T-helper 1 cell (primary cell): Measurements from ENCODE around the gene GAA.
"Not testable (repeated sequence)": the region's sequence is repeated elsewhere in the genome, so short reads cannot be mapped to it uniquely, and the experiment has no call there.

Experiments used
- DNase-seq, 5 donors: peaks; one replicate each; pipeline ENCODE4 v3.0.0-alpha.2; 2012 to 2020

Gene GAA

GRCh38 chr17:80084773-80085172 lies 16.6 kb upstream of the GAA start:
- DNase-seq: no peak

- no peak for DNase-seq
Measured at GRCh38 chr17:80086081-80086480, 15.3 kb upstream of the GAA start.

GRCh38 chr17:80086616-80087015 lies 14.8 kb upstream of the GAA start:
- no peak for DNase-seq

- DNase-seq: no peak
Measured at GRCh38 chr17:80087346-80088265, 13.8 kb upstream of the GAA start.

GRCh38 chr17:80089762-80090161 lies 11.6 kb upstream of the GAA start:
- DNase-seq: no peak

- DNase-seq: not testable (repeated sequence)
Measured at GRCh38 chr17:80090164-80090563, 11.2 kb upstream of the GAA start.

- no peak for DNase-seq
Measured at GRCh38 chr17:80091376-80091775, 10.0 kb upstream of the GAA start.

GRCh38 chr17:80092959-80093358 lies 8.4 kb upstream of the GAA start:
- no peak for DNase-seq

GRCh38 chr17:80095038-80095843 lies 6.1 kb upstream of the GAA start:
- no peak for DNase-seq

- DNase-seq: no peak
Measured at GRCh38 chr17:80095844-80096475, 5.4 kb upstream of the GAA start.

GRCh38 chr17:80096561-80097021 lies 4.8 kb upstream of the GAA start:
- no peak for DNase-seq

- DNase-seq: no peak
Measured at GRCh38 chr17:80097127-80097621, 4.2 kb upstream of the GAA start.

GRCh38 chr17:80097844-80098691 lies 3.3 kb upstream of the GAA start:
- DNase-seq: no peak

- DNase-seq: no peak
Measured at GRCh38 chr17:80099291-80100034, 1.9 kb upstream of the GAA start.

- DNase-seq: no peak
Measured at GRCh38 chr17:80100035-80100323, 1.4 kb upstream of the GAA start.

- DNase-seq: peak in 1 of 5 donors; percentile 13
Measured at GRCh38 chr17:80101946-80102663, 724 bp downstream of the GAA start.

- DNase-seq: no peak
Measured at GRCh38 chr17:80102664-80103448, 1.5 kb downstream of the GAA start.

- no peak for DNase-seq
Measured at GRCh38 chr17:80103449-80104085, 2.2 kb downstream of the GAA start.

GRCh38 chr17:80104321-80104955 lies 3.1 kb downstream of the GAA start:
- no peak for DNase-seq
